ENCODE measurements around the gene CHPF2.

CHPF2 gene

DNA sequence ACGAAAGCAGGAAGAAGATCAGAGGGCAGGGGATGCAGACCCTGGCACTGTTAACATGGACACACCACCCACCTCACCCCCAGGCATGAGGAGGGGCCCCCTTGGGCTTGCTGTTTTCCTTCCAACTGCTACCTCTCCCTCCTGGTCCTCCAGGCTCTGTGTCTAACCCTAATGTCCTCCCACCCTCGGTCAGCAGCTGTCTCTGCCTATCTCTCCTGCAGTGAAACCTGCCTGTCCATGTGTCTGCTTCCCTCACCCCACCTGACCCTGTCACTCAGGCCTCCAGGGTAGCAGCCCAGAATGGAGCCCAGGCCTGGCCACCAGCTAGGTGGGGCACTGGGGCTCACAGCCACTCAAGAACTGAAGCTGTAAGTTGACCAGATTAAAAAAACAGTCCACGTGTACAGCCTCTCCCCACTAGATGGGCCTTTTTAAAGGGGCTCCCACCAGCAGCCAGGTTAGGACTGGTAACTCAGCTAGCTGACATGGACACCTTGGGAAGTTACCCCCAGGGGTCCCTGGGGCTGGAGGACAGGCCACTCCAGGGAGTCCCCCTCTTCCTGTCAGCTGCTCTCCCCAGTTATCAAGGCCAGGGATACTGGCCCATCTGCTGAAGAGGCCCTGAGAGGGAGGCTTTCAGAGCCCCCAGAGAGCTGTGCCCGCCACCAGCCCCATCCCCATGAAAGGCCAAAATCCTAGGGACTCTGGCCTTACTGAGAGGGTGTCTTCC lies 14.7 kb downstream of the CHPF2 start:
- ATAC-seq (replicated peaks; ENCODE audit: extremely low read depth, poor library complexity, severe bottlenecking) (no peak), DNase-seq (ENCODE audit: low spot score in 2 of 2) (no peak)
- no peak overlapping the region for H3K27ac Mint-ChIP-seq (ENCODE audit: low read depth)
- peaks cover 53% of the 10 kb centered on the region for H3K4me1 Mint-ChIP-seq
- H3K36me3 Mint-ChIP-seq (ENCODE audit: insufficient read depth), result peaks cover 11% of the 10 kb centered on the region
- H3K4me3 Mint-ChIP-seq, result peak overlapping the region; percentile 82
- no peaks in the 10 kb centered on the region for H3K9me3 Mint-ChIP-seq
- H3K27me3 Mint-ChIP-seq, result peaks cover 59% of the 10 kb centered on the region

DNA sequence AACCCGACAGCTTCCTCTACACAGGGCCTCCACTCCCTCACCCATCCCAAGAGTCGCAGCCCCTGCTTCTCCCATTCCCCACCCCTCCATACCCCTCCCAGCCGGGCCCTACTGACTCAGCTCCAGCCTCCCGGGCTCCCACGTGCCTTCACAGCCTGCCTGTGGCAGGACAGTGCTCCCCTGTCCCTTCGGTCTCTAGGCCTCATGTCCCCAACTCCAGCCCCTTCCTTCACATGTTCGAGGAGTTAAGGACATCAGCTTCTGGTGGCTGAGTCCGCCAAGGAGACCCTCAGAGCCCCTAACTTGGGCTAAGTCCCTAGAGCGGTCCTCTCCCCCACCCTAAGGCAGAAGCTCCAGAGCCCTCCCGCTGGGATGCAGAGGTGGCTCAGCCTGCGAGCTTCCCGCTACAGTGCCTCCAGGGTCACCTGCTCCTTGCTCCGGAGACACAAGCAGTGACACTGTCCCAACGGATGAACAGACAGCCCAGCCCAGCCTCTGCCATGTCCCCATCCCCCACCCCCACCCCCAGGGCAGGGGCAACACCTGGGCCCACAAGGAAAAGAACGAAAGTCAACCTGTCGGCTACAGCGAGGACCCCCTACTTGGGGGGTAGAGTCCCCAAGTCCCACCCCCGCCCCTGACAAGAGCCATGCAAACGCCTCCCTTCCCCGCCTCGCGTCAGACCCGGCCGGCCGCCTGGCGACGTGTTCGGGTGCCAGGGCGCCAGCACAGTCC lies 15.5 kb downstream of the CHPF2 start:
- peaks cover 13% of the 10 kb centered on the region for H3K36me3 Mint-ChIP-seq (ENCODE audit: insufficient read depth)
- ATAC-seq (replicated peaks; ENCODE audit: extremely low read depth, poor library complexity, severe bottlenecking) (no peak), DNase-seq (ENCODE audit: low spot score in 2 of 2) (no peak)
- peak overlapping the region; percentile 82 for H3K4me3 Mint-ChIP-seq
- H3K27me3 Mint-ChIP-seq, result peaks cover 67% of the 10 kb centered on the region
- no peak overlapping the region for H3K27ac Mint-ChIP-seq (ENCODE audit: low read depth)
- H3K9me3 Mint-ChIP-seq, result no peaks in the 10 kb centered on the region
- peaks cover 61% of the 10 kb centered on the region for H3K4me1 Mint-ChIP-seq

DNA sequence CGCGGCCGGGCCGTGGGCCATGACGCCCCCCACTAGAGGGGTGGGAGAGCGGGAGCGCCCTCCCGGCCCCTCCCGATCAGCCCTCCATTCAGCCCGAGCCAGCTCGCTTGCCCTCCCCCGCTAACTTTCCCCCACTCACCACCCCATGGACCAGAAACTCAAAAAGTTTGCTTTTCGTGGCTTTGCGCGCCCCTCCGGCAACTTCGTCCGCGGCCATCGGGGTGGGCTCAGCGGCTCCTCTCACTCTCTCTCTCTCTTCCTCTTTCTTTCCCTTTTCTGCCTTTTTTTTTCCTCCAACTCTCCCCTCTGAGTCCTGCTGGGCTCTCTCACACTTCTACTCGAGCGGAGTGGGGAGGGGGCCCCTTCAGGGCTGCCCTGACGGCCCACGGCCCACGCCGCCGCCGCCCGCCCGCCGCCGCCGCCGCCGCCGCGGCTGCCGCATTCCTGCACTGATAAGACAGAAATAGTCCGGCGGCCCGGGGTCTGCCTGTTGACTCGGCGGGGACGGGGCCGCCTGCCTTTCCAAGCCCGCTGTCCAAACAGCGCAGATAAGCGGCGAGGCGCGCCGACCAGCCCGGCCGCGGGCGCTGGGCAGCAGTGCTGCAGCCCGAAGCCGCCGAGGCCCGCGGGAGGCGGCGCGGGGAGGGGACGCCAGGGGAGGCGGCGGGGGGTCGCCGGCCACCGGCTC lies 16.2 kb downstream of the CHPF2 start, which contains the start of gene SMARCD3:
Gene SMARCD3 (minus strand): TSS at position 349 of the 688 bp plus-strand sequence. CDS start 132 bp downstream, at position 217.
- no peak for ATAC-seq (replicated peaks; ENCODE audit: extremely low read depth, poor library complexity, severe bottlenecking)
- no peak for DNase-seq (ENCODE audit: low spot score in 2 of 2)
- peak within 1 kb of the TSS; percentile 82 for H3K4me3 Mint-ChIP-seq
- peaks cover 55% of the 10 kb centered on the region for H3K4me1 Mint-ChIP-seq
- H3K9me3 Mint-ChIP-seq, result no peaks in the 10 kb centered on the region
- peaks cover 13% of the 10 kb centered on the region for H3K36me3 Mint-ChIP-seq (ENCODE audit: insufficient read depth)
- H3K27ac Mint-ChIP-seq (ENCODE audit: low read depth), result no peak within 1 kb of the TSS
- peaks cover 72% of the 10 kb centered on the region for H3K27me3 Mint-ChIP-seq

DNA sequence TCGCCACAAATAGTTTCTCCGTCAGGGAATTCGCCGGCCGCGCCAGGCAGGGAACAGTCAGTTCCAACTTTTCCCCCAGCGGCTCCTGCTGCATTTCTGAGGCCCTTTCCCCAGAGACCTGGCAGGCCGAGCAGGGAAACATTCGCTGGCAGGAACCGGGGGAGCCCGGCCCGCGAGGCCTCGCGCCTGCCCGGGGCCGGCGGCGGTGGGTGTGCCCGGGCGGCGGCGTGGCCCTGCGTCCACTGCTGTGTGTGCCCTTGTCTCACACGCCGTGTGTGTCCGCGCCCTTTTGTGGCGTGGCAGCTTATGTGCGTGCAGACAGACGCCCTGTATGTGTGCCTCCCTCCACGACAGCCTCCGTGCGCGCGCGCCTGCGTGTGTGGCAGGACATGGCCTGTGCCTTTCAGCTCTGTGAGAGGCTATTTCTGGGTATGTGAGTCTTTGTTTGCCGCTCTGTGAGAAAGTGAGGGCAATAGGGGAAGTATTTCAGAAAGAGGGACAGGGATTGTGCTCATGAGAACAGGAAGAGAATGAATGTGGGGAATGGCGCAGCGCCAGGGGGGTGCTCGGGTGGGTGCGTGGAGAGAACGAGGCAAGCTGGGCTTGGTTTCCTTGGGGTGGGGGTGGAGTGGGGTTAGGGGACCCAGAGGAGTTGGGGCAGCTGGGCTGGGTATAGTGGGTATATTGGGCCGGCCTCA lies 16.9 kb downstream of the CHPF2 start:
- peaks cover 48% of the 10 kb centered on the region for H3K4me1 Mint-ChIP-seq
- DNase-seq (ENCODE audit: low spot score in 2 of 2), result no peak

DNA sequence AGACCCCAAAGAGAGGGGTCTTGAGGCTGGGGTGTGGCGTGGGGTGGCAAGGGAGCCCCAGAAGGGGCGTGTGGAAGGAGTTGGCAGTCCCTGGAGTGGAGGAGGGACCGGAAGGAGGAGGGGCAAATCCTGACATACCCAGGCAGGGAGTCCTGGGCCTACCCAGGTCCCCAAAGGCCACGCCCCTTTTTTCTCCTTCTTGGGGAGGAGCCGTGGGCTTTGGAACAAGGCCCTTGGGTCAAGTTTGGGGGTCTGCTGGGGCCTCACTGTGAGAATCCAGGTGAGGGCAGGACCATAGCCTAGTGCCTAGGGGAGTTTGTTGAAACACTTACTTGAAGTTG lies 17.4 kb downstream of the CHPF2 start:
- peaks cover 43% of the 10 kb centered on the region for H3K4me1 Mint-ChIP-seq

More for the DNA sequence above, 16.9 kb downstream of the CHPF2 start:
- H3K4me3 Mint-ChIP-seq, result peak overlapping the region; percentile 82
- peaks cover 9% of the 10 kb centered on the region for H3K36me3 Mint-ChIP-seq (ENCODE audit: insufficient read depth)
- H3K9me3 Mint-ChIP-seq, result no peaks in the 10 kb centered on the region
- no peak overlapping the region for H3K27ac Mint-ChIP-seq (ENCODE audit: low read depth)
- no peak for ATAC-seq (replicated peaks; ENCODE audit: extremely low read depth, poor library complexity, severe bottlenecking)
- H3K27me3 Mint-ChIP-seq, result peaks cover 78% of the 10 kb centered on the region

DNA sequence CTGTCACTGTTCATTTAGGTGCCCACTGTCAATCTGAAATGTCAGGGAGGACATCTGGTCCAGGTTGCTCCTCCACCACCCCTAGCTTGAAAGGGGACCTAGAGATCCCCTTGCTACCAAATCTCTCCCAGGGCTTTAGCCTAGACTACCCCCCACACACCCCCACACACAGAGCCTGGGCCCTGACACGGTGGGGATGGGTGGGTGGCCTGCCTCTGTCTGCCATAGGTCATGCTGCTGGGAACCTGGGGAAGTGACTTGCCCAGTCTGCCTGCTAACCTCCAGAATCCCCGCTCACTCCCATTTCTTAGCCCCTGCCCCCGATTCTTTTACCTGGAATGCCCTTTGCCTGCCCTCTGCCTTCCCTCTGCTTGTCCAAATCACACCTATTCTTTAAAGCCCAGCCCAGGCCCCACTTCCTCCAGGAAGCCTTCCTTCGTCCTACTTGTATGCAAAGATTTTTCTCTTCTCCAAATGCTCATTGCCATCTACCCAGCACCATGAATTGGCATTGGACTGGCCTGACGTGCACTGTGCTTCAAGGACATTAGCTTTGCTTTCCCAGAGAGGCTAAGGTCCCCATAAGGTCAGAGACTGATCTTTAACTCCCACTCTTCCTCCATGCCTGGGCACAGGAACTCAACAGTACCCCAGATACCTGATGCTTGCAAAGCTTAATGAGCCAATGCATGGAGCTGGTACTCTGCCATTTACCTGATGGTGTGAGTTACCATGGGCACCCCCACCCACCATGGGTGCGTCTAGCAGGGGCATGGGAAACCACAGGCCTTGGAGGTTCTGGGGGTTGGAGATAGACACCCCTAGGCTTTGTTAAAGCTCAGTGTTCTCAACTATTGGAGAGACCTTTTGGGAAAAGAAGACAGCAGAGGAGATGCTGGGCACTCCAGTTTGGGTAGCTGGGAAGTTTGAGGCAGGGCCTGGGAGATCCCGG lies 18.2 kb downstream of the CHPF2 start:
- no peak for DNase-seq (ENCODE audit: low spot score in 2 of 2)
- Mint-ChIP-seq H3K27me3 (peaks cover 91% of the 10 kb centered on the region), H3K9me3 (no peaks in the 10 kb centered on the region), H3K27ac (ENCODE audit: low read depth) (no peak overlapping the region), H3K4me1 (peaks cover 41% of the 10 kb centered on the region), H3K4me3 (peak overlapping the region; percentile 56), H3K36me3 (ENCODE audit: insufficient read depth) (peaks cover 7% of the 10 kb centered on the region)
- no peak for ATAC-seq (replicated peaks; ENCODE audit: extremely low read depth, poor library complexity, severe bottlenecking)

More for the DNA sequence above, 17.4 kb downstream of the CHPF2 start:
- Mint-ChIP-seq H3K27ac (ENCODE audit: low read depth) (no peak overlapping the region), H3K4me3 (peak overlapping the region; percentile 56), H3K27me3 (peaks cover 83% of the 10 kb centered on the region), H3K9me3 (no peaks in the 10 kb centered on the region), H3K36me3 (ENCODE audit: insufficient read depth) (peaks cover 8% of the 10 kb centered on the region)
- DNase-seq (ENCODE audit: low spot score in 2 of 2) (no peak), ATAC-seq (replicated peaks; ENCODE audit: extremely low read depth, poor library complexity, severe bottlenecking) (no peak)

DNA sequence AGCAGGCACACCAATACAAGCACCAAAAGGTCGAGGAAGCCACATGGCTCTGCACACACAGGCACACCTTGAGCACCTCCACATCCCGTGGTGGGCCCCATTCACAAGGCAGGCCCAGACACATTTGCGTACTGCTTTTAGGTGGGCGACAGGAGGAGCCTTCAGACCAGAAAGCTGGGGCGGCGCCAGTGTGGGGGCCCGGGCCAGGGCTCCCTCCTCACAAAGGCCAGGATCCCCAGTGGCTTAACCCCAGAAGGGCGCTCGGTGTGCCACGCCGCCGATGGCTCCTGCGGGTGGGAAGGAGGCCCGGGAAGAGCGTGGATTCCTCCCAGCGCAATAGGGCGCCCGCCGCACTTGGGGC lies 19.0 kb downstream of the CHPF2 start:
- H3K4me3 Mint-ChIP-seq, result peak overlapping the region; percentile 56
- DNase-seq (ENCODE audit: low spot score in 2 of 2), result no peak

DNA sequence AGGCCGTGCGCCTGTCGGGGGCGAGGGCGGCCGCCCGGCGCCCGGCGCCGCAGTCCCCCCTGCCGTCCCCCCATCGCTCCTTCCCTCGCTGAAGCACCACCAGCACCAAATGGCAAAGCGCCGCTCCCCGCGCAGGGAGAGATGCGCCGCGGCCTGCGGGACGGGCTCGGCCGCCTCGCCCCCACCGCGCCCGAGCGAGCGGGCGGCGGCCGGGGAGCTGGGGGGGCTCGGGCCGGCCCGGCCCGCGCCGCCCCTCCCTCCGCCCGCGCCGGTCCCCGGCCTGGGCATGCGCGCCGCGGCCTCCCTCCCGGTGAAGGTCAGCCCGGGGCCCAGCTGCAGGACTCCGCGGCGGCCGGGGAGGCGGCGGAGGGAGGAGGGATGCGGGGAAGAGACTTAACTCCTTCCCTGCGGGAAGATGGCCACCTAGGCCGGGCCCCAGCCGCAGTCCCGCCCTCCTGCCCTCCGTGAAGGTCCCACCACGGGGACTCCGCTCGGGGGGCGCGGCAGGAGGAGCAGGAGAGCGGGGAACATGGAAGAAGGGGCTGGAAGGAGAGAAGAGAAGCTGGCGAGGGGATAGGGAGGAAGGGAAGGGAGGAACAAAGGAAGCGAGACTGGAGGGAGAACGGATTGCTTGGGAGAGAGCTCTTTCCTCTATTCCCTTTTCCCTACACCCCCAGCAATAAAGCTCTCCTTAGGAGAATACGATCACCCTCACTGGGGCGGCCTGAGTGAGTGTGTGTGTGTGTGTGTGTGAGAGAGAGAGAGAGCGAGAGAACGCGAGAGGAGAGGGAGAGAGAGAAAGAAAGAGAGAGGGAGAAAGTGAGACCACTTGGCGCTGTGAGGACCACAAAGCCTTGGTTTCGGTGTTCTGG lies 19.6 kb downstream of the CHPF2 start:
- H3K27ac Mint-ChIP-seq (ENCODE audit: low read depth), result no peak overlapping the region
- H3K36me3 Mint-ChIP-seq (ENCODE audit: insufficient read depth), result peaks cover 7% of the 10 kb centered on the region
- H3K4me3 Mint-ChIP-seq, result peak overlapping the region; percentile 39
- DNase-seq (ENCODE audit: low spot score in 2 of 2), result no peak
- H3K9me3 Mint-ChIP-seq, result no peaks in the 10 kb centered on the region
- no peak for ATAC-seq (replicated peaks; ENCODE audit: extremely low read depth, poor library complexity, severe bottlenecking)
- H3K4me1 Mint-ChIP-seq, result peaks cover 33% of the 10 kb centered on the region
- H3K27me3 Mint-ChIP-seq, result peaks cover 93% of the 10 kb centered on the region

More for the DNA sequence above, 19.0 kb downstream of the CHPF2 start:
- peaks cover 93% of the 10 kb centered on the region for H3K27me3 Mint-ChIP-seq
- H3K9me3 Mint-ChIP-seq, result no peaks in the 10 kb centered on the region
- H3K27ac Mint-ChIP-seq (ENCODE audit: low read depth), result no peak overlapping the region
- peaks cover 36% of the 10 kb centered on the region for H3K4me1 Mint-ChIP-seq
- H3K36me3 Mint-ChIP-seq (ENCODE audit: insufficient read depth), result peaks cover 7% of the 10 kb centered on the region
- ATAC-seq (replicated peaks; ENCODE audit: extremely low read depth, poor library complexity, severe bottlenecking), result no peak

DNA sequence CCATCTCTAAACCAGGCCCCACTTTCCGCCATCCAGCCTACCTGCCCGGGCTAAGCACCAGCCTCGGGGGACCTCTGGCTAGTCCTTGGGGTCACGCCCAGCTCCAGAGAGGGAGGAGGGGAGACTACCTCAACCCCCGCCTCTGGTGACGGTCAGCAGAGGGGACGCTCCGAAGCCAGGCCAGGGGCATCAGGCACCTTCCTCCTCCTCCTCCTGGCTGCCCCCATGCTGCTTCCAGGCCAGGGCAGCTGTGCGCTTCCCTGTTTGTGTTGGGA lies 20.2 kb downstream of the CHPF2 start:
- Mint-ChIP-seq H3K4me1 (peaks cover 32% of the 10 kb centered on the region), H3K4me3 (peak overlapping the region; percentile 39), H3K27me3 (peaks cover 93% of the 10 kb centered on the region), H3K36me3 (ENCODE audit: insufficient read depth) (peaks cover 7% of the 10 kb centered on the region), H3K9me3 (no peaks in the 10 kb centered on the region), H3K27ac (ENCODE audit: low read depth) (no peak overlapping the region)
- ATAC-seq (replicated peaks; ENCODE audit: extremely low read depth, poor library complexity, severe bottlenecking) (no peak), DNase-seq (ENCODE audit: low spot score in 2 of 2) (no peak)

DNA sequence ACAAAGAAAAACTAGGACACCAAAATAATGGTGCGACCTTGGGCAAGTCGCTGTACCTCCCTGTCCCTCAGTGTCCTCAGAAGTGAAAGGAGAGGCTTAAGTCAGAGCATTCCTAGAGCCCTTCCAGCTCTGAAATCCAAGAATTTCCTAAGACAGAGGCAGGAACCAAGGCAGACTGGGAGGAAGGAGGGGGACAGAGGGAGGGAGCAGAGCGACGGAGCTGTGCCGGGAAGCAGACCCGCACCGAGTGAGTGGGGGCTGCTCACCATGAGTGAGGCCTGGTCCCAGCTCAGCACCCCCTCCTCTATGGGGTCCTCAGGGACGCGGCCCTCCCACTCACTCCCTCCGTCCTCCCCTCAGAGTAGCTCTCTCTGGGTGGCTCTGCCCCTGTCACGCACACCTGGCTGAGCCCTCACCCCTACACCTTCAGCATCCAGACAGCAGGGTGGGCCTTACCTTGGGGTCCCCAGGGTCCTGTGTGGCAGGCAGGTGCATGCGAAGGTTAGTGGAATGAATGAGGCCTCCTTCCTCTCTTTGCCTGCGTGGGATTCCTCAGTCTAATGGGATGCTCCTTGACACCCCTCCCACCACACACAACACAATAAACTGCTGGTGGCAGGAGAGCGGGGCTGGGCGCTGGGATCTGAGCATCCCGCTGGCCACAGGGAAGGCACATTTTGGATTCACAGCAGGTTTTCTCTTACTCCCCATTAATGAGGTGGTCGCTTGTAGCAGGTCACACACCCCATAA lies 20.9 kb downstream of the CHPF2 start:
- peaks cover 27% of the 10 kb centered on the region for H3K4me1 Mint-ChIP-seq
- ATAC-seq (replicated peaks; ENCODE audit: extremely low read depth, poor library complexity, severe bottlenecking) (no peak), DNase-seq (ENCODE audit: low spot score in 2 of 2) (no peak)
- no peaks in the 10 kb centered on the region for H3K9me3 Mint-ChIP-seq
- peaks cover 93% of the 10 kb centered on the region for H3K27me3 Mint-ChIP-seq
- H3K4me3 Mint-ChIP-seq, result peak overlapping the region; percentile 39
- H3K36me3 Mint-ChIP-seq (ENCODE audit: insufficient read depth), result peaks cover 7% of the 10 kb centered on the region
- H3K27ac Mint-ChIP-seq (ENCODE audit: low read depth), result no peak overlapping the region
